Tibial nerve (tissue), 4 donors: ENCODE results near the gene ENC1. TPM values are rescaled to one million over a fixed set of nuclear protein-coding genes. Genes with fewer than 3 reads are reported as not detected.

Source experiments
- DNase-seq, 2 donors: peaks; one replicate each; pipeline ENCODE4 v3.0.0-alpha.2; 2019; ENCODE audit warnings: low spot score in 2 of 2
- H3K27ac ChIP-seq, 4 donors: fragments of 200-600 bp; sonication (generic) in 3 of 4; one replicate each; pipeline ENCODE4 v1.5.1; 2017 to 2019; ENCODE audit warnings: mild to moderate bottlenecking in 1 of 4
- H3K27me3 ChIP-seq, 2 donors: fragments of 200-600 bp; sonication (generic) in 1 of 2; one replicate each; pipeline versions ENCODE4 v1.5.1 to v1.6.0; 2017 to 2019
- H3K36me3 ChIP-seq, 3 donors: fragments of 200-600 bp; sonication (generic); one replicate each; pipeline ENCODE4 v1.5.1; 2018 to 2019
- H3K4me1 ChIP-seq, 4 donors: fragments of 200-600 bp; sonication (generic) in 3 of 4; one replicate each; pipeline ENCODE4 v1.5.1; 2017 to 2019
- H3K4me3 ChIP-seq, 4 donors: fragments of 200-600 bp; sonication (generic) in 3 of 4; one replicate each; pipeline ENCODE4 v1.5.1; 2017 to 2019; ENCODE audit warnings: mild to moderate bottlenecking in 1 of 4, moderate library complexity in 1 of 4
- H3K9me3 ChIP-seq, 4 donors: fragments of 200-600 bp; sonication (generic) in 3 of 4; one replicate each; pipeline ENCODE4 v1.5.1; 2017 to 2019
- CTCF ChIP-seq, 5 experiments: fragments of 200-600 bp in 3 of 5; fragments of 450-650 bp in 2 of 5; sonication (generic) in 3 of 5; IDR thresholded peaks; one replicate each; pipeline ENCODE4 v1.5.1; 2016 to 2019; ENCODE audit warnings: antibody characterized with exemption in 5 of 5, mild to moderate bottlenecking in 3 of 5, moderate library complexity in 2 of 5
- EP300 ChIP-seq, 2 donors: sonication (generic); formaldehyde crosslinking; IDR thresholded peaks; one replicate each; pipeline ENCODE4 v1.6.1; 2017; ENCODE audit warnings: antibody characterized with exemption in 2 of 2, mild to moderate bottlenecking in 1 of 2
- POLR2A ChIP-seq, 2 donors: fragments of 450-650 bp; IDR thresholded peaks; one replicate each; pipeline ENCODE4 v1.6.1; 2017; ENCODE audit warnings: antibody characterized with exemption in 2 of 2, mild to moderate bottlenecking in 2 of 2, moderate library complexity in 2 of 2
- WGBS, 2 donors: methylation state at CpG; one replicate each; pipeline ENCODE4 v1.1.5; 2018; 5-methylcytosine and 5-hydroxymethylcytosine counted together
- total RNA-seq, 4 donors: library from RNA; depleted of rRNA; stranded (reverse); fragments of >200 nt; gene quantifications; one replicate each; pipeline ENCODE4 v1.1.0, GENCODE V29; 2016

ENC1 gene
- total RNA-seq, 4 donors from 2014 or later: 4.0 to 11.7 (median 7.7) TPM

GRCh38 chr5:74619308-74619707, 21.2 kb downstream of the ENC1 start:
- H3K4me1 ChIP-seq: no peaks in the 10 kb centered on the region
- WGBS, 2 donors: 25 to 27% methylated on average over 1 of the region's 1 CpG
- H3K9me3 ChIP-seq: no peaks in the 10 kb centered on the region
- no peak overlapping the region for H3K27ac ChIP-seq
- no peaks in the 10 kb centered on the region for H3K27me3 ChIP-seq
- no peak overlapping the region for H3K4me3 ChIP-seq
- no peak for DNase-seq
- TF ChIP-seq CTCF (IDR thresholded peaks at IDR 0.05) (no peak), POLR2A (IDR thresholded peaks at IDR 0.05) (no peak), EP300 (IDR thresholded peaks at IDR 0.05) (no peak)
- no peaks in the 10 kb centered on the region for H3K36me3 ChIP-seq

GRCh38 chr5:74618106-74618505, 22.4 kb downstream of the ENC1 start:
- WGBS, 2 donors: 91 to 94% methylated on average over 5 of the region's 5 CpGs
- DNase-seq: no peak
- Histone ChIP-seq H3K4me3 (no peak overlapping the region), H3K27ac (no peak overlapping the region), H3K9me3 (no peaks in the 10 kb centered on the region), H3K27me3 (no peaks in the 10 kb centered on the region), H3K4me1 (no peaks in the 10 kb centered on the region), H3K36me3 (no peaks in the 10 kb centered on the region)
- TF ChIP-seq POLR2A (IDR thresholded peaks at IDR 0.05) (no peak), CTCF (IDR thresholded peaks at IDR 0.05) (no peak), EP300 (IDR thresholded peaks at IDR 0.05) (no peak)

- Histone ChIP-seq H3K4me3 (no peak overlapping the region), H3K9me3 (no peaks in the 10 kb centered on the region), H3K4me1 (no peaks in the 10 kb centered on the region), H3K27me3 (no peaks in the 10 kb centered on the region), H3K36me3 (no peaks in the 10 kb centered on the region), H3K27ac (no peak overlapping the region)
- DNase-seq: no peak
- 78 to 79% methylated on average over 3 of the region's 3 CpGs for WGBS, 2 donors
- TF ChIP-seq CTCF (IDR thresholded peaks at IDR 0.05) (no peak), POLR2A (IDR thresholded peaks at IDR 0.05) (no peak), EP300 (IDR thresholded peaks at IDR 0.05) (no peak)
Observed at GRCh38 chr5:74617202-74617601, 23.3 kb downstream of the ENC1 start.

- Histone ChIP-seq H3K4me1 (no peaks in the 10 kb centered on the region), H3K27me3 (no peaks in the 10 kb centered on the region), H3K4me3 (no peak overlapping the region), H3K36me3 (no peaks in the 10 kb centered on the region), H3K27ac (no peak overlapping the region), H3K9me3 (no peaks in the 10 kb centered on the region)
- 62 to 67% methylated on average over 23 of the region's 23 CpGs for WGBS, 2 donors
- no peak for DNase-seq
- no peak for TF ChIP-seq POLR2A (IDR thresholded peaks at IDR 0.05)
- no peak for TF ChIP-seq EP300 (IDR thresholded peaks at IDR 0.05)
- no peak for TF ChIP-seq CTCF (IDR thresholded peaks at IDR 0.05)
Observed at GRCh38 chr5:74616236-74617146, 24.0 kb downstream of the ENC1 start.

- Histone ChIP-seq H3K9me3 (no peaks in the 10 kb centered on the region), H3K27me3 (no peaks in the 10 kb centered on the region), H3K27ac (no peak overlapping the region), H3K36me3 (no peaks in the 10 kb centered on the region), H3K4me1 (no peaks in the 10 kb centered on the region), H3K4me3 (no peak overlapping the region)
- 59 to 74% methylated on average over 2 of the region's 2 CpGs for WGBS, 2 donors
- TF ChIP-seq POLR2A (IDR thresholded peaks at IDR 0.05) (no peak), CTCF (IDR thresholded peaks at IDR 0.05) (no peak), EP300 (IDR thresholded peaks at IDR 0.05) (no peak)
- DNase-seq: no peak
Observed at GRCh38 chr5:74613283-74613682, 27.2 kb downstream of the ENC1 start.
